Activated CD8-positive, alpha-beta T cell treated with anti-CD3 and anti-CD28 coated beads, Interleukin-2, amount 10 ng/mL, durations not matched to agents 7 days and 5 days (primary cell): ENCODE data around the gene C1orf52. TPM values are rescaled to one million over a fixed set of nuclear protein-coding genes. Genes with fewer than 3 reads are reported as not detected.

ENCODE experiments used
- ATAC-seq: fragments of 150-1000 bp; cut with Tn5 transposase; one replicate; pipeline ENCODE4 v1.10.0; 2021; ENCODE audit warnings: moderate library complexity
- CTCF ChIA-PET: fragments of 350-600 bp; sonication (Branson Sonifier 250); formaldehyde crosslinking; loops from one replicate; lab custom pipeline; 2021; ENCODE audit warnings: antibody characterized with exemption; lab: Charles Lee
- POLR2A ChIA-PET: fragments of 350-600 bp; sonication (Branson Sonifier 250); formaldehyde crosslinking; loops from one replicate; lab custom pipeline; 2021; ENCODE audit warnings: antibody characterized with exemption; lab: Charles Lee
- DNase-seq: peaks from one replicate; pipeline ENCODE4 v3.0.0-alpha.2; 2020
- H3K27ac Mint-ChIP-seq: one replicate; pipeline ENCODE4 v1.8.0; 2021; ENCODE audit warnings: mild to moderate bottlenecking, mixed read lengths
- H3K27me3 Mint-ChIP-seq: one replicate; pipeline ENCODE4 v1.8.0; 2021; ENCODE audit warnings: low read depth, mixed read lengths
- H3K36me3 Mint-ChIP-seq: one replicate; pipeline ENCODE4 v1.8.0; 2021; ENCODE audit warnings: low read depth, mixed read lengths
- H3K4me1 Mint-ChIP-seq: one replicate; pipeline ENCODE4 v1.8.0; 2021; ENCODE audit warnings: low read depth, mixed read lengths
- H3K4me3 Mint-ChIP-seq: one replicate; pipeline ENCODE4 v1.8.0; 2021; ENCODE audit warnings: mild to moderate bottlenecking, mixed read lengths
- H3K9me3 Mint-ChIP-seq: one replicate; pipeline ENCODE4 v1.8.0; 2022; ENCODE audit warnings: mixed read lengths; ENCODE audit not compliant: insufficient read depth
- total RNA-seq, 2 experiments: library from RNA; stranded (reverse); gene quantifications; one replicate each; pipeline ENCODE4 v1.2.3, GENCODE V29; 2021

Gene C1orf52
- total RNA-seq, 2 experiments from 2014 or later = 25.5 to 29.5 TPM

GRCh38 chr1:85229574-85230097 lies 29.8 kb downstream of the C1orf52 start:
- no peak for DNase-seq
- H3K4me1 Mint-ChIP-seq = peaks cover 3% of the 10 kb centered on the region
- no peaks in the 10 kb centered on the region for H3K9me3 Mint-ChIP-seq
- POLR2A ChIA-PET = no interaction called here
- CTCF ChIA-PET = interaction anchor here (1.0 to 2.6 kb wide), 4 partner anchors 10 to 122 kb away, joined by 3 to 20 read pairs (median 10); no protein-coding TSS in a partner anchor
- H3K27ac Mint-ChIP-seq = no peak overlapping the region
- H3K27me3 Mint-ChIP-seq = peaks cover 19% of the 10 kb centered on the region
- no peaks in the 10 kb centered on the region for H3K36me3 Mint-ChIP-seq
- H3K4me3 Mint-ChIP-seq = no peak overlapping the region
- no peak for ATAC-seq

GRCh38 chr1:85228972-85229371 lies 30.5 kb downstream of the C1orf52 start:
- no peaks in the 10 kb centered on the region for H3K36me3 Mint-ChIP-seq
- no peak overlapping the region for H3K27ac Mint-ChIP-seq
- H3K4me3 Mint-ChIP-seq = no peak overlapping the region
- POLR2A ChIA-PET = no interaction called here
- peaks cover 19% of the 10 kb centered on the region for H3K27me3 Mint-ChIP-seq
- peaks cover 3% of the 10 kb centered on the region for H3K4me1 Mint-ChIP-seq
- H3K9me3 Mint-ChIP-seq = no peaks in the 10 kb centered on the region
- DNase-seq (no peak), ATAC-seq (no peak)
- CTCF ChIA-PET = interaction anchor here (1.0 to 1.2 kb wide), 2 partner anchors 26 to 284 kb away, joined by 5 to 7 read pairs; no protein-coding TSS in a partner anchor

DNA sequence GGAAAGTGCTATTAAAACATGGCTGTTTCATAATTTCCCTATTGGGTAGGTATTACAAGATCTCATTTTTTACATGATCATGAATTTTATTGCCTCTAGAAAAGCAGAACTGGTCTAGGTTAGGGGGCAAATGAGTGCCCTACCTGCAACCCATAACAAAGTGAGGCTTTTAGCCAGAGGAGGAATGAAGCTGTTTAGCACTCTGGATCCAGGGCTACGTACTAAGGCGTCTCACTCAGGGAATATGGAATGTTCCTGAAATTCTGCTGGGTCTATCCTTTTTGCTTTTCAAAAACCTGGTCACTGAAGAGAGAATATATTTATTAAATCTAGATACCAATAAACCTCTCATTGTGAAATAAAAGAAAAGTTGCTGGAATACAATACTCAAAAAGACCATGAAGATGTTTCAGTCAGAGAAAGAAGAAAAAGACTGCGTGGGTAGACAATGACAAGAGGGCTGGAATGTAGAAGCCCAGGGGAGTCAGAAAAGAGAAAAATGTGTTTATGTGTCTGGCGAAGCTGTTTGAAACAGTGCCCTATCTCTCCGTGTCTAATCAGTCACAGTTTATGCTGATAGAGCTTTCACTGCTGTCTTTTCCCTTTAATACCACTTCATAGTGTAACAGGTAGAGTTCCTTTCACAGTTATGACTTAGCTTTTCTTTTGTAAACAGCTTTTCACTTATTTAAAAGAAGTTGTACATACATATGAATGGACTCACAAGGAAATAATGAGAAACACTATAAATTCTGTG lies 33.7 kb downstream of the C1orf52 start:
- DNase-seq (no peak), ATAC-seq (no peak)
- no peaks in the 10 kb centered on the region for H3K36me3 Mint-ChIP-seq
- ChIA-PET CTCF (interaction anchor here (1.2 kb wide), 1 partner anchor 33 kb away, joined by 4 read pairs; the partner anchor contains the start of gene C1orf52), POLR2A (interaction anchor here (0.7 kb wide), 1 partner anchor 29 kb away, joined by 3 read pairs; no protein-coding TSS in a partner anchor)
- no peaks in the 10 kb centered on the region for H3K9me3 Mint-ChIP-seq
- no peak overlapping the region for H3K27ac Mint-ChIP-seq
- H3K27me3 Mint-ChIP-seq = peaks cover 15% of the 10 kb centered on the region
- H3K4me1 Mint-ChIP-seq = peaks cover 3% of the 10 kb centered on the region
- no peak overlapping the region for H3K4me3 Mint-ChIP-seq

DNA sequence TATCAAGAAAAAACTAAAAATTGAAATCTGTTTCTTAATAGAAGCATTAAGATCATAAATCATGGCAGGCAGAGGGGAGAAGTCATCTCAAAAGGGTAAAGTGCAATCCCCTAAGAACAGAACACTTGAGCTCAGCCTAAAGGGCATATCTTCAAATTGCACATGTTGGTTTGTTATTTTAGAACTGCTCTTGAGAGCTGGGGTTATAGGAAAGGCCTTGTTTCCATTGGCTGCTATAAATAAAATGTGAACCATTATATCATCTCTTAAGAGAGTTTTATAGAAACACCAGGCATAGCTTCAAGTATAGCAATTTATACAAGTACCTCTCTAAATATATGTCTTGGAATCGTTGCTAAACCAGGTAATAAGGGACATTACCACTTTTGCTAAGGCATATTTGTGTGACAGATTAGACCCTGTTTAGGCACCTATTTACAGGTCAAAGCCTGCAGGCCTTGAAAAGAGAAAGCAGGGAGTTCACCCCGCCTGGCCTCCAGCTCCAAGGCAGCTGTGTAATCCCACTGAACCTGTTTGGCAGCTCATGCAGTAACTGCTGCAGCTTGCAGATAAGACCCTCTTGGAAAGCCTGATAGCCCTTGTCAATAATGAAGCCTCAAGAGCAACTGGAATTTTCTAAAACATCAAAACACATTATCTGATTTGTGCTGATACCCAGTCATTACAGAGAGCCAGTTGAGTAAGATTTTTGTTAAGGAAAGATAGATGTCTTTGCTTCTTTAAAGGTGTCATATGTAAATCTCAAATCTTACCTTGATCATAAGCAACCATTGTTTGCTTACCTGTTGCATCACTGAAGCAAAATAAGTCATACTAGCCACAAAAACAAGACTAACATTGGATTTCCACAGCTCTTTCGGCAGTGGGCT lies 34.5 kb downstream of the C1orf52 start:
- ChIA-PET CTCF (interaction anchor here (0.8 to 1.3 kb wide), 5 partner anchors 9 to 280 kb away, joined by 3 to 5 read pairs (median 3); partner anchors contain the start of gene C1orf52), POLR2A (interaction anchor here (0.6 kb wide), 1 partner anchor 52 kb away, joined by 3 read pairs; the partner anchor contains the start of gene BCL10)
- Mint-ChIP-seq H3K27ac (no peak overlapping the region), H3K4me1 (no peaks in the 10 kb centered on the region), H3K27me3 (peaks cover 22% of the 10 kb centered on the region), H3K9me3 (no peaks in the 10 kb centered on the region), H3K36me3 (no peaks in the 10 kb centered on the region), H3K4me3 (no peak overlapping the region)
- ATAC-seq = no peak
- DNase-seq = no peak

GRCh38 chr1:85224295-85224694 lies 35.2 kb downstream of the C1orf52 start:
- no peak for ATAC-seq
- no peaks in the 10 kb centered on the region for H3K4me1 Mint-ChIP-seq
- ChIA-PET POLR2A (no interaction called here), CTCF (interaction anchor here (0.8 to 1.3 kb wide), 6 partner anchors 9 to 279 kb away, joined by 3 to 5 read pairs (median 4); partner anchors contain the start of gene C1orf52)
- H3K9me3 Mint-ChIP-seq = no peaks in the 10 kb centered on the region
- peaks cover 27% of the 10 kb centered on the region for H3K27me3 Mint-ChIP-seq
- H3K27ac Mint-ChIP-seq = no peak overlapping the region
- DNase-seq = no peak
- H3K36me3 Mint-ChIP-seq = no peaks in the 10 kb centered on the region
- no peak overlapping the region for H3K4me3 Mint-ChIP-seq

DNA sequence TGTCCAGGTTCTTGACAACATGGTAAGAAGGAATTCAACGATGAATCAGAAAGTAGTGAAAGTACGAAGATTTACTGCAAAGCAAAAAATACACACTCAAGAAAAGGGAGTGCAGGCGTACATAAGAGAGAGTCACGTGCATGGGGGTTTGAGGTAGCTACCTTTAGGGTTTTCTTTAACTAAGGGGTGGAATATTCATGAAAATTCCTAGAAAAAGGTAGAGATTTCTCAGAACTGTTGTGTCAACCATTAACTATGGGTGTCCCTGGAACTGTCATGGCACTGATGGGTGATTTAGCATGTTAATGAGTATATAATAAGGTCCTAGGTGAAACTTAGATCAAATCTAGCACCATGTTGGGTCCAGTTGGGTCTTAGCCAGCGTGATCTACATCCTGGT lies 36.1 kb downstream of the C1orf52 start:
- CTCF ChIA-PET = interaction anchor here (1.1 to 1.3 kb wide), 2 partner anchors 17 to 114 kb away, joined by 4 to 5 read pairs; no protein-coding TSS in a partner anchor
- no peaks in the 10 kb centered on the region for H3K4me1 Mint-ChIP-seq
- H3K27ac Mint-ChIP-seq = no peak overlapping the region
- DNase-seq (no peak), ATAC-seq (no peak)
- peaks cover 27% of the 10 kb centered on the region for H3K27me3 Mint-ChIP-seq
- H3K36me3 Mint-ChIP-seq = no peaks in the 10 kb centered on the region
- H3K4me3 Mint-ChIP-seq = no peak overlapping the region
- H3K9me3 Mint-ChIP-seq = no peaks in the 10 kb centered on the region
- POLR2A ChIA-PET = no interaction called here

DNA sequence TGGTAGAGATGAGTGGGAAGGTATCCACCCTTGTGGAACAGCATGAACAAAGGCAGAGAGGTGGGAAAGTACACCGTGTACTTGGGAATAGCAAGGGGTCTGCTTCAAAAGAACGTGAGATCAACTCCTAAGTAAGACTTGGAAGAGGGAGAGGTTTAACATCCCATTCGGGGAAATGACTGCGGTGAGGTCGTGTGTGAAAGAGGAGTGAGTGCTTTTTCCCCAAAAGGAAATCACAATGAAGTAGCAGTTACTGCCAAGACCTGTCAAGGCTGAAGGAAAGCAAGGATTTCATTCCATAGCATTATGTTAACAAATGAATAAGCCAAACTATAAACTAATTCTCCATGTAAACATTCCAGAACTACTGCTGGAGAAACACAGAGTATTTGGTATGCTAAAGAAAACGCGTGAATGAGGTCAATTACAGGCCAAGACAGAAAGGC lies 38.7 kb downstream of the C1orf52 start:
- Mint-ChIP-seq H3K27ac (no peak overlapping the region), H3K4me3 (no peak overlapping the region), H3K27me3 (peaks cover 34% of the 10 kb centered on the region), H3K9me3 (no peaks in the 10 kb centered on the region), H3K4me1 (no peaks in the 10 kb centered on the region), H3K36me3 (no peaks in the 10 kb centered on the region)
- no peak for DNase-seq
- POLR2A ChIA-PET = no interaction called here
- CTCF ChIA-PET = interaction anchor here (1.2 to 1.7 kb wide), 3 partner anchors 9 to 276 kb away, joined by 4 to 6 read pairs (median 4); no protein-coding TSS in a partner anchor
- ATAC-seq = no peak

DNA sequence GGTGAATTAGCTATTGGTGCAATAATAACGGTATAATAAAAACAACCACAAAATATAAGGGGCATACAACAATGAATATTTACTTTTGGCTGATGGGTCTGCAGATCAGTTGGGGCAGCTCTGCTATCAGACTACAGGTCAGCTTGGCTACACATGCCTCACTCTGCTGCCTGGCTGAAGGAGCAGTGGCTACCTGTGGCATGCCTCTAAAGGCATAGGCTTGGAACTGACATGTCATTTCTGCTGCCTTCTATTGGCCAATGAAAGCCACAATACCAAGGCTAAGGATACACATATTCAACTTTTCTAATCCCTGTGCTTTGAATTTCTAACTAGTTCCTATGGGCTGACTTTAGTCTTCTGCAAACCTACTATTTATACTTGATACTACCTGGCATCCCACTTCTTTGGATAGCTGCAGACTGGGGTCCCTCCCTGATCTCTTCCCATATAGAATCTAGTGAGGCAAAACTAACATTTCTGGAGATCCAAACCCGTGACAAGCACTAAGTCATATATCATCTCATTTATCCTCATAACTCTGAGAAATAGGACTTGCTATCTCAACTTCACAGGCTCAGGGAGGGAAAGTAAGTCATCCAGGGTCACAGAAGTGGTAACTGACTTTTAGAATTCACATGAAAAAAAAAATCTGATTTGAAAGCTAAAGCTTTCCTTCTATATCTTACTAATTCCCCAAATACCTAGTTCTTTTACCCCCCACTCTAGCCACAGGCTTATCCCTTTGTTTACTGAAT lies 39.4 kb downstream of the C1orf52 start:
- ATAC-seq (no peak), DNase-seq (no peak)
- peaks cover 36% of the 10 kb centered on the region for H3K27me3 Mint-ChIP-seq
- ChIA-PET CTCF (interaction anchor here (1.2 to 1.6 kb wide), 2 partner anchors 10 to 275 kb away, joined by 4 read pairs; no protein-coding TSS in a partner anchor), POLR2A (no interaction called here)
- H3K4me3 Mint-ChIP-seq = no peak overlapping the region
- no peak overlapping the region for H3K27ac Mint-ChIP-seq
- H3K9me3 Mint-ChIP-seq = no peaks in the 10 kb centered on the region
- H3K36me3 Mint-ChIP-seq = no peaks in the 10 kb centered on the region
- H3K4me1 Mint-ChIP-seq = no peaks in the 10 kb centered on the region

- CTCF ChIA-PET = interaction anchor here (1.1 to 1.6 kb wide), 4 partner anchors 14 to 272 kb away, joined by 3 to 6 read pairs (median 4); no protein-coding TSS in a partner anchor
- no peaks in the 10 kb centered on the region for H3K4me1 Mint-ChIP-seq
- ATAC-seq (no peak), DNase-seq (no peak)
- H3K27me3 Mint-ChIP-seq = peaks cover 36% of the 10 kb centered on the region
- H3K27ac Mint-ChIP-seq = no peak overlapping the region
- H3K9me3 Mint-ChIP-seq = no peaks in the 10 kb centered on the region
- H3K4me3 Mint-ChIP-seq = no peak overlapping the region
- no peaks in the 10 kb centered on the region for H3K36me3 Mint-ChIP-seq
- POLR2A ChIA-PET = no interaction called here
Measured at GRCh38 chr1:85216697-85217096, 42.8 kb downstream of the C1orf52 start.

GRCh38 chr1:85214654-85215053 lies 44.8 kb downstream of the C1orf52 start:
- Mint-ChIP-seq H3K4me1 (no peaks in the 10 kb centered on the region), H3K27me3 (peaks cover 23% of the 10 kb centered on the region), H3K27ac (no peak overlapping the region), H3K9me3 (no peaks in the 10 kb centered on the region), H3K36me3 (no peaks in the 10 kb centered on the region), H3K4me3 (no peak overlapping the region)
- DNase-seq (no peak), ATAC-seq (no peak)
- ChIA-PET POLR2A (no interaction called here), CTCF (interaction anchor here (1.1 kb wide), 1 partner anchor 9 kb away, joined by 3 read pairs; no protein-coding TSS in a partner anchor)
